ENCODE data around the gene INSR.
"Not testable (repeated sequence)": the region's sequence is repeated elsewhere in the genome, so short reads cannot be mapped to it uniquely, and the experiment has no call there.

Gene INSR

GRCh38 chr19:7258041-7258839 lies 36.0 kb downstream of the INSR start:
- no peak for DNase-seq (ENCODE audit: low spot score)

GRCh38 chr19:7257148-7258040 lies 36.8 kb downstream of the INSR start:
- no peak for DNase-seq (ENCODE audit: low spot score)

GRCh38 chr19:7255631-7256030 lies 38.6 kb downstream of the INSR start:
- DNase-seq (ENCODE audit: low spot score): no peak

GRCh38 chr19:7255119-7255518 lies 39.1 kb downstream of the INSR start:
- no peak for DNase-seq (ENCODE audit: low spot score)

- DNase-seq (ENCODE audit: low spot score): no peak
Observed at GRCh38 chr19:7254590-7254989, 39.6 kb downstream of the INSR start.

- DNase-seq (ENCODE audit: low spot score): no peak
Observed at GRCh38 chr19:7252364-7252763, 41.9 kb downstream of the INSR start.

GRCh38 chr19:7251494-7251893 lies 42.7 kb downstream of the INSR start:
- DNase-seq (ENCODE audit: low spot score): no peak

- DNase-seq (ENCODE audit: low spot score): no peak
Observed at GRCh38 chr19:7250951-7251350, 43.3 kb downstream of the INSR start.

- no peak for DNase-seq (ENCODE audit: low spot score)
Observed at GRCh38 chr19:7250057-7250596, 44.1 kb downstream of the INSR start.

- DNase-seq (ENCODE audit: low spot score): no peak
Observed at GRCh38 chr19:7247155-7247554, 47.1 kb downstream of the INSR start.

- no peak for DNase-seq (ENCODE audit: low spot score)
Observed at GRCh38 chr19:7246601-7247000, 47.6 kb downstream of the INSR start.

- no peak for DNase-seq (ENCODE audit: low spot score)
Observed at GRCh38 chr19:7242601-7243258, 51.5 kb downstream of the INSR start.

- DNase-seq (ENCODE audit: low spot score): no peak
Observed at GRCh38 chr19:7238051-7238450, 56.2 kb downstream of the INSR start.

GRCh38 chr19:7236153-7236552 lies 58.1 kb downstream of the INSR start:
- DNase-seq (ENCODE audit: low spot score): no peak

- DNase-seq (ENCODE audit: low spot score): no peak
Observed at GRCh38 chr19:7230826-7231225, 63.4 kb downstream of the INSR start.

- no peak for DNase-seq (ENCODE audit: low spot score)
Observed at GRCh38 chr19:7229735-7230134, 64.5 kb downstream of the INSR start.

- DNase-seq (ENCODE audit: low spot score): no peak
Observed at GRCh38 chr19:7228935-7229541, 65.2 kb downstream of the INSR start.

- DNase-seq (ENCODE audit: low spot score): no peak
Observed at GRCh38 chr19:7227735-7228134, 66.5 kb downstream of the INSR start.

GRCh38 chr19:7227149-7227548 lies 67.1 kb downstream of the INSR start:
- not testable (repeated sequence) for DNase-seq (ENCODE audit: low spot score)

GRCh38 chr19:7226739-7227138 lies 67.5 kb downstream of the INSR start:
- no peak for DNase-seq (ENCODE audit: low spot score)

GRCh38 chr19:7225741-7226140 lies 68.5 kb downstream of the INSR start:
- DNase-seq (ENCODE audit: low spot score): no peak

GRCh38 chr19:7224995-7225394 lies 69.2 kb downstream of the INSR start:
- no peak for DNase-seq (ENCODE audit: low spot score)
